ENCODE results near the gene ARID3A. TPM values are rescaled to one million over a fixed set of nuclear protein-coding genes. Genes with fewer than 3 reads are reported as not detected.

ARID3A gene
- total and polyA plus RNA-seq, 2 of the 13 experiments (the other 11 are each of a cell fraction or from before 2014, with no cell fraction given) = 71.3 to 77.9 TPM

DNA sequence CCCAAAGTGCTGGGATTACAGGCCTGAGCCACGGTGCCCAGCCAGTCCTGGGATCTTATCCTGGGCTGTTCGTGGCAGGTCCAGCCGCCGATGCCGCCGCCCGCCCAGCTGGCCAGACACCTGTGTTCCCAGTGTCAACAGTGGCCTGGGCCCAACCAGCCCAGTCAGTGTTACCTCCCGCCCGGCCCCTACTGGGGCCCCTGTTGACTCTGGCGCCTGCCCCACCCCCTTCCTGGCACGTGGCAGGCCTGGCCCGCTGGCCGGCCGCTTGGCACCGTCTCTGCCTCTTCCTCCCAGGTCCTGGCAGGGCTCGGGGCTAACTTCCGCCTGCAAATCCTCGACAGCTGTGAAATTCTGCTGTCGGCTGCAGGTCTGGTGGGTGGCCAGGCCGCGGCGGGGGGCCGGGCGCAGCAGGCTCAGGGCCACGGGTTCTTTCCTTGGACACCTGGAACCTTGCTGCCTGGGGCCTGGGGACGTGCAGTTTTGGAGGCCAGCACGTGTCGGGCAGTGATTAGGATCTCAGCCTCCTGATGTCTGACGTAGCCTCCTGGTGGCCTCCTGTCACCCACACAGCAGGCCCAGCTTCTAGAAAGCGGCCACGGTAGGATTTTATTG lies 9.1 kb downstream of the ARID3A start (continued):
- TF ChIP-seq, protein P1, sequence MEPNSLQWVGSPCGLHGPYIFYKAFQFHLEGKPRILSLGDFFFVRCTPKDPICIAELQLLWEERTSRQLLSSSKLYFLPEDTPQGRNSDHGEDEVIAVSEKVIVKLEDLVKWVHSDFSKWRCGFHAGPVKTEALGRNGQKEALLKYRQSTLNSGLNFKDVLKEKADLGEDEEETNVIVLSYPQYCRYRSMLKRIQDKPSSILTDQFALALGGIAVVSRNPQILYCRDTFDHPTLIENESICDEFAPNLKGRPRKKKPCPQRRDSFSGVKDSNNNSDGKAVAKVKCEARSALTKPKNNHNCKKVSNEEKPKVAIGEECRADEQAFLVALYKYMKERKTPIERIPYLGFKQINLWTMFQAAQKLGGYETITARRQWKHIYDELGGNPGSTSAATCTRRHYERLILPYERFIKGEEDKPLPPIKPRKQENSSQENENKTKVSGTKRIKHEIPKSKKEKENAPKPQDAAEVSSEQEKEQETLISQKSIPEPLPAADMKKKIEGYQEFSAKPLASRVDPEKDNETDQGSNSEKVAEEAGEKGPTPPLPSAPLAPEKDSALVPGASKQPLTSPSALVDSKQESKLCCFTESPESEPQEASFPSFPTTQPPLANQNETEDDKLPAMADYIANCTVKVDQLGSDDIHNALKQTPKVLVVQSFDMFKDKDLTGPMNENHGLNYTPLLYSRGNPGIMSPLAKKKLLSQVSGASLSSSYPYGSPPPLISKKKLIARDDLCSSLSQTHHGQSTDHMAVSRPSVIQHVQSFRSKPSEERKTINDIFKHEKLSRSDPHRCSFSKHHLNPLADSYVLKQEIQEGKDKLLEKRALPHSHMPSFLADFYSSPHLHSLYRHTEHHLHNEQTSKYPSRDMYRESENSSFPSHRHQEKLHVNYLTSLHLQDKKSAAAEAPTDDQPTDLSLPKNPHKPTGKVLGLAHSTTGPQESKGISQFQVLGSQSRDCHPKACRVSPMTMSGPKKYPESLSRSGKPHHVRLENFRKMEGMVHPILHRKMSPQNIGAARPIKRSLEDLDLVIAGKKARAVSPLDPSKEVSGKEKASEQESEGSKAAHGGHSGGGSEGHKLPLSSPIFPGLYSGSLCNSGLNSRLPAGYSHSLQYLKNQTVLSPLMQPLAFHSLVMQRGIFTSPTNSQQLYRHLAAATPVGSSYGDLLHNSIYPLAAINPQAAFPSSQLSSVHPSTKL (CRISPR knock-in tag; IDR thresholded peaks at IDR 0.05) = peak; percentile 95
- peak; percentile 95 for TF ChIP-seq HIVEP1 (CRISPR knock-in tag; IDR thresholded peaks at IDR 0.05)
- TF ChIP-seq CREM (IDR thresholded peaks at IDR 0.05) = peak; percentile 41
- no peak for TF ChIP-seq CREM (CRISPR knock-in tag; IDR thresholded peaks at IDR 0.05)
- TF ChIP-seq KMT2B (CRISPR knock-in tag; IDR thresholded peaks at IDR 0.05) = peak; percentile 72; the same call in 1 of the 2 replicates
- peak; percentile 32; the same call in 1 of the 2 replicates for TF ChIP-seq ARHGAP35 (CRISPR knock-in tag; IDR thresholded peaks at IDR 0.05; ENCODE audit: borderline replicate concordance)
- TF ChIP-seq, protein P2, sequence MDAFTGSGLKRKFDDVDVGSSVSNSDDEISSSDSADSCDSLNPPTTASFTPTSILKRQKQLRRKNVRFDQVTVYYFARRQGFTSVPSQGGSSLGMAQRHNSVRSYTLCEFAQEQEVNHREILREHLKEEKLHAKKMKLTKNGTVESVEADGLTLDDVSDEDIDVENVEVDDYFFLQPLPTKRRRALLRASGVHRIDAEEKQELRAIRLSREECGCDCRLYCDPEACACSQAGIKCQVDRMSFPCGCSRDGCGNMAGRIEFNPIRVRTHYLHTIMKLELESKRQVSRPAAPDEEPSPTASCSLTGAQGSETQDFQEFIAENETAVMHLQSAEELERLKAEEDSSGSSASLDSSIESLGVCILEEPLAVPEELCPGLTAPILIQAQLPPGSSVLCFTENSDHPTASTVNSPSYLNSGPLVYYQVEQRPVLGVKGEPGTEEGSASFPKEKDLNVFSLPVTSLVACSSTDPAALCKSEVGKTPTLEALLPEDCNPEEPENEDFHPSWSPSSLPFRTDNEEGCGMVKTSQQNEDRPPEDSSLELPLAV (CRISPR knock-in tag; conservative IDR thresholded peaks at IDR 0.05; ENCODE audit: low read depth) = 0 out of 2 replicates have a peak, but pooled peaks have one; percentile 3
- TF ChIP-seq ZMYM4 (CRISPR knock-in tag; IDR thresholded peaks at IDR 0.05) = peak; percentile 48; the same call in 1 of the 2 replicates
- TF ChIP-seq, protein P3, sequence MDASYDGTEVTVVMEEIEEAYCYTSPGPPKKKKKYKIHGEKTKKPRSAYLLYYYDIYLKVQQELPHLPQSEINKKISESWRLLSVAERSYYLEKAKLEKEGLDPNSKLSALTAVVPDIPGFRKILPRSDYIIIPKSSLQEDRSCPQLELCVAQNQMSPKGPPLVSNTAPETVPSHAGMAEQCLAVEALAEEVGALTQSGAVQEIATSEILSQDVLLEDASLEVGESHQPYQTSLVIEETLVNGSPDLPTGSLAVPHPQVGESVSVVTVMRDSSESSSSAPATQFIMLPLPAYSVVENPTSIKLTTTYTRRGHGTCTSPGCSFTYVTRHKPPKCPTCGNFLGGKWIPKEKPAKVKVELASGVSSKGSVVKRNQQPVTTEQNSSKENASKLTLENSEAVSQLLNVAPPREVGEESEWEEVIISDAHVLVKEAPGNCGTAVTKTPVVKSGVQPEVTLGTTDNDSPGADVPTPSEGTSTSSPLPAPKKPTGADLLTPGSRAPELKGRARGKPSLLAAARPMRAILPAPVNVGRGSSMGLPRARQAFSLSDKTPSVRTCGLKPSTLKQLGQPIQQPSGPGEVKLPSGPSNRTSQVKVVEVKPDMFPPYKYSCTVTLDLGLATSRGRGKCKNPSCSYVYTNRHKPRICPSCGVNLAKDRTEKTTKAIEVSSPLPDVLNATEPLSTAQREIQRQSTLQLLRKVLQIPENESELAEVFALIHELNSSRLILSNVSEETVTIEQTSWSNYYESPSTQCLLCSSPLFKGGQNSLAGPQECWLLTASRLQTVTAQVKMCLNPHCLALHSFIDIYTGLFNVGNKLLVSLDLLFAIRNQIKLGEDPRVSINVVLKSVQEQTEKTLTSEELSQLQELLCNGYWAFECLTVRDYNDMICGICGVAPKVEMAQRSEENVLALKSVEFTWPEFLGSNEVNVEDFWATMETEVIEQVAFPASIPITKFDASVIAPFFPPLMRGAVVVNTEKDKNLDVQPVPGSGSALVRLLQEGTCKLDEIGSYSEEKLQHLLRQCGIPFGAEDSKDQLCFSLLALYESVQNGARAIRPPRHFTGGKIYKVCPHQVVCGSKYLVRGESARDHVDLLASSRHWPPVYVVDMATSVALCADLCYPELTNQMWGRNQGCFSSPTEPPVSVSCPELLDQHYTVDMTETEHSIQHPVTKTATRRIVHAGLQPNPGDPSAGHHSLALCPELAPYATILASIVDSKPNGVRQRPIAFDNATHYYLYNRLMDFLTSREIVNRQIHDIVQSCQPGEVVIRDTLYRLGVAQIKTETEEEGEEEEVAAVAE (CRISPR knock-in tag; IDR thresholded peaks at IDR 0.05; ENCODE audit: borderline replicate concordance) = peak; percentile 96
- TF ChIP-seq, protein P4, sequence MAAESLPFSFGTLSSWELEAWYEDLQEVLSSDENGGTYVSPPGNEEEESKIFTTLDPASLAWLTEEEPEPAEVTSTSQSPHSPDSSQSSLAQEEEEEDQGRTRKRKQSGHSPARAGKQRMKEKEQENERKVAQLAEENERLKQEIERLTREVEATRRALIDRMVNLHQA (CRISPR knock-in tag; IDR thresholded peaks at IDR 0.05) = no peak
- peak; percentile 99 for TF ChIP-seq SKI (IDR thresholded peaks at IDR 0.05; ENCODE audit: partially characterized antibody)
- TF ChIP-seq, protein P5, sequence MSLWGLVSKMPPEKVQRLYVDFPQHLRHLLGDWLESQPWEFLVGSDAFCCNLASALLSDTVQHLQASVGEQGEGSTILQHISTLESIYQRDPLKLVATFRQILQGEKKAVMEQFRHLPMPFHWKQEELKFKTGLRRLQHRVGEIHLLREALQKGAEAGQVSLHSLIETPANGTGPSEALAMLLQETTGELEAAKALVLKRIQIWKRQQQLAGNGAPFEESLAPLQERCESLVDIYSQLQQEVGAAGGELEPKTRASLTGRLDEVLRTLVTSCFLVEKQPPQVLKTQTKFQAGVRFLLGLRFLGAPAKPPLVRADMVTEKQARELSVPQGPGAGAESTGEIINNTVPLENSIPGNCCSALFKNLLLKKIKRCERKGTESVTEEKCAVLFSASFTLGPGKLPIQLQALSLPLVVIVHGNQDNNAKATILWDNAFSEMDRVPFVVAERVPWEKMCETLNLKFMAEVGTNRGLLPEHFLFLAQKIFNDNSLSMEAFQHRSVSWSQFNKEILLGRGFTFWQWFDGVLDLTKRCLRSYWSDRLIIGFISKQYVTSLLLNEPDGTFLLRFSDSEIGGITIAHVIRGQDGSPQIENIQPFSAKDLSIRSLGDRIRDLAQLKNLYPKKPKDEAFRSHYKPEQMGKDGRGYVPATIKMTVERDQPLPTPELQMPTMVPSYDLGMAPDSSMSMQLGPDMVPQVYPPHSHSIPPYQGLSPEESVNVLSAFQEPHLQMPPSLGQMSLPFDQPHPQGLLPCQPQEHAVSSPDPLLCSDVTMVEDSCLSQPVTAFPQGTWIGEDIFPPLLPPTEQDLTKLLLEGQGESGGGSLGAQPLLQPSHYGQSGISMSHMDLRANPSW (CRISPR knock-in tag; IDR thresholded peaks at IDR 0.05; ENCODE audit: borderline replicate concordance) = peak; percentile 72; the same call in 1 of the 2 replicates
- TF ChIP-seq, protein P6, sequence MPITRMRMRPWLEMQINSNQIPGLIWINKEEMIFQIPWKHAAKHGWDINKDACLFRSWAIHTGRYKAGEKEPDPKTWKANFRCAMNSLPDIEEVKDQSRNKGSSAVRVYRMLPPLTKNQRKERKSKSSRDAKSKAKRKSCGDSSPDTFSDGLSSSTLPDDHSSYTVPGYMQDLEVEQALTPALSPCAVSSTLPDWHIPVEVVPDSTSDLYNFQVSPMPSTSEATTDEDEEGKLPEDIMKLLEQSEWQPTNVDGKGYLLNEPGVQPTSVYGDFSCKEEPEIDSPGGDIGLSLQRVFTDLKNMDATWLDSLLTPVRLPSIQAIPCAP (CRISPR knock-in tag; IDR thresholded peaks at IDR 0.05; ENCODE audit: low read depth) = peak; percentile 46; the same call in 1 of the 2 replicates
- 0 out of 2 replicates have a peak, but pooled peaks have one; percentile 10 for TF ChIP-seq RFX3 (CRISPR knock-in tag; IDR thresholded peaks at IDR 0.05)

Data from HepG2 (cell line).